ENCODE data around the gene DOCK8. TPM values are rescaled to one million over a fixed set of nuclear protein-coding genes. Genes with fewer than 3 reads are reported as not detected.

Gene DOCK8
- total and polyA plus RNA-seq, 10 of the 15 experiments (the other 5 are each of a cell fraction or from before 2014, with no cell fraction given), result 35.4 to 100 (median 44.7) TPM

GRCh38 chr9:328453-328852 is 113.8 kb downstream of the DOCK8 start:
- no peaks in the 10 kb centered on the region for H3K9me3 ChIP-seq (replicated peaks; ENCODE audit: control insufficient read depth, insufficient read depth, low read length)
- no peaks in the 10 kb centered on the region for H3K79me2 ChIP-seq (ENCODE audit: control insufficient read depth, insufficient read depth, low read length)
- no peak overlapping the region for H3K4me2 ChIP-seq (ENCODE audit: control insufficient read depth, insufficient read depth)
- ChIA-PET SMC1A (ENCODE audit: uncharacterized antibody, unreplicated experiment) (interaction anchor here (1.2 kb wide), 1 partner anchor 8 kb away, joined by 3 read pairs; no protein-coding TSS in a partner anchor), RAD21 (ENCODE audit: unreplicated experiment) (no interaction called here), CTCF (no interaction called here), POLR2A (no interaction called here)
- H4K20me1 ChIP-seq (ENCODE audit: control insufficient read depth, insufficient read depth), result no peaks in the 10 kb centered on the region
- 67% methylated on average over 3 of the region's 3 CpGs for WGBS (ENCODE audit: insufficient coverage, insufficient replicate concordance, low lambda C conversion rate, missing lambda C conversion rate)
- ATAC-seq, result no peak
- H2AFZ ChIP-seq (ENCODE audit: control insufficient read depth, low read depth, low read length), result no peak overlapping the region
- BruUV-seq (replicated peaks), result no TSS peak
- H3K9ac ChIP-seq (ENCODE audit: control insufficient read depth, insufficient read depth, low read length), result no peak overlapping the region
- intact Hi-C loops (cut with micrococcal nuclease; ENCODE audit: unreplicated experiment), result no loop called here
- no peak overlapping the region for H3K4me3 ChIP-seq
- in situ Hi-C loops (cut with MboI), result no loop called here
- H3K36me3 ChIP-seq (ENCODE audit: control insufficient read depth in 2 of 2, insufficient read depth in 2 of 2, low read length in 1 of 2), result peaks cover 6 to 40% of the 10 kb centered on the region in 2 experiments
- no peak for DNase-seq (ENCODE audit: low read depth, low spot score)
- H3K27me3 ChIP-seq (replicated peaks in 1 of 2; ENCODE audit: control insufficient read depth in 2 of 2, insufficient read depth in 2 of 2, low read length in 1 of 2), result no peaks in the 10 kb centered on the region
- H3K4me1 ChIP-seq (ENCODE audit: control insufficient read depth, insufficient read depth, low read length), result no peaks in the 10 kb centered on the region
- H3K27ac ChIP-seq (ENCODE audit: control insufficient read depth, insufficient read depth), result no peak overlapping the region
- no peak for FAIRE-seq
- no peak for TF ChIP-seq RBBP5 (conservative IDR thresholded peaks at IDR 0.05)
- TF ChIP-seq, protein P1, sequence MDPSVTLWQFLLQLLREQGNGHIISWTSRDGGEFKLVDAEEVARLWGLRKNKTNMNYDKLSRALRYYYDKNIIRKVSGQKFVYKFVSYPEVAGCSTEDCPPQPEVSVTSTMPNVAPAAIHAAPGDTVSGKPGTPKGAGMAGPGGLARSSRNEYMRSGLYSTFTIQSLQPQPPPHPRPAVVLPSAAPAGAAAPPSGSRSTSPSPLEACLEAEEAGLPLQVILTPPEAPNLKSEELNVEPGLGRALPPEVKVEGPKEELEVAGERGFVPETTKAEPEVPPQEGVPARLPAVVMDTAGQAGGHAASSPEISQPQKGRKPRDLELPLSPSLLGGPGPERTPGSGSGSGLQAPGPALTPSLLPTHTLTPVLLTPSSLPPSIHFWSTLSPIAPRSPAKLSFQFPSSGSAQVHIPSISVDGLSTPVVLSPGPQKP (IDR thresholded peaks at IDR 0.05; ENCODE audit: low read depth, low read length), result no peak
- TF ChIP-seq, protein P2, sequence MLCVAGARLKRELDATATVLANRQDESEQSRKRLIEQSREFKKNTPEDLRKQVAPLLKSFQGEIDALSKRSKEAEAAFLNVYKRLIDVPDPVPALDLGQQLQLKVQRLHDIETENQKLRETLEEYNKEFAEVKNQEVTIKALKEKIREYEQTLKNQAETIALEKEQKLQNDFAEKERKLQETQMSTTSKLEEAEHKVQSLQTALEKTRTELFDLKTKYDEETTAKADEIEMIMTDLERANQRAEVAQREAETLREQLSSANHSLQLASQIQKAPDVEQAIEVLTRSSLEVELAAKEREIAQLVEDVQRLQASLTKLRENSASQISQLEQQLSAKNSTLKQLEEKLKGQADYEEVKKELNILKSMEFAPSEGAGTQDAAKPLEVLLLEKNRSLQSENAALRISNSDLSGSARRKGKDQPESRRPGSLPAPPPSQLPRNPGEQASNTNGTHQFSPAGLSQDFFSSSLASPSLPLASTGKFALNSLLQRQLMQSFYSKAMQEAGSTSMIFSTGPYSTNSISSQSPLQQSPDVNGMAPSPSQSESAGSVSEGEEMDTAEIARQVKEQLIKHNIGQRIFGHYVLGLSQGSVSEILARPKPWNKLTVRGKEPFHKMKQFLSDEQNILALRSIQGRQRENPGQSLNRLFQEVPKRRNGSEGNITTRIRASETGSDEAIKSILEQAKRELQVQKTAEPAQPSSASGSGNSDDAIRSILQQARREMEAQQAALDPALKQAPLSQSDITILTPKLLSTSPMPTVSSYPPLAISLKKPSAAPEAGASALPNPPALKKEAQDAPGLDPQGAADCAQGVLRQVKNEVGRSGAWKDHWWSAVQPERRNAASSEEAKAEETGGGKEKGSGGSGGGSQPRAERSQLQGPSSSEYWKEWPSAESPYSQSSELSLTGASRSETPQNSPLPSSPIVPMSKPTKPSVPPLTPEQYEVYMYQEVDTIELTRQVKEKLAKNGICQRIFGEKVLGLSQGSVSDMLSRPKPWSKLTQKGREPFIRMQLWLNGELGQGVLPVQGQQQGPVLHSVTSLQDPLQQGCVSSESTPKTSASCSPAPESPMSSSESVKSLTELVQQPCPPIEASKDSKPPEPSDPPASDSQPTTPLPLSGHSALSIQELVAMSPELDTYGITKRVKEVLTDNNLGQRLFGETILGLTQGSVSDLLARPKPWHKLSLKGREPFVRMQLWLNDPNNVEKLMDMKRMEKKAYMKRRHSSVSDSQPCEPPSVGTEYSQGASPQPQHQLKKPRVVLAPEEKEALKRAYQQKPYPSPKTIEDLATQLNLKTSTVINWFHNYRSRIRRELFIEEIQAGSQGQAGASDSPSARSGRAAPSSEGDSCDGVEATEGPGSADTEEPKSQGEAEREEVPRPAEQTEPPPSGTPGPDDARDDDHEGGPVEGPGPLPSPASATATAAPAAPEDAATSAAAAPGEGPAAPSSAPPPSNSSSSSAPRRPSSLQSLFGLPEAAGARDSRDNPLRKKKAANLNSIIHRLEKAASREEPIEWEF (IDR thresholded peaks at IDR 0.05; ENCODE audit: insufficient replicate concordance, low read depth, low read length), result no peak
- TF ChIP-seq MEF2B (IDR thresholded peaks at IDR 0.05; ENCODE audit: partially characterized antibody, poor library complexity, severe bottlenecking), result no peak
- no peak for TF ChIP-seq FOXK2 (IDR thresholded peaks at IDR 0.05)
- TF ChIP-seq E2F8 (IDR thresholded peaks at IDR 0.05; ENCODE audit: low read depth, partially characterized antibody), result no peak
- no peak for TF ChIP-seq ESRRA (IDR thresholded peaks at IDR 0.05; ENCODE audit: low read length)
- no peak for TF ChIP-seq RELB (IDR thresholded peaks at IDR 0.05; ENCODE audit: low read depth)
- no peak for TF ChIP-seq SIN3A (IDR thresholded peaks at IDR 0.05; ENCODE audit: low read depth, low read length)
- no peak for TF ChIP-seq IRF5 (IDR thresholded peaks at IDR 0.05; ENCODE audit: borderline replicate concordance)
- no peak for TF ChIP-seq POLR2AphosphoS5 (IDR thresholded peaks at IDR 0.05; ENCODE audit: low read length)
- no peak for TF ChIP-seq SUZ12 (IDR thresholded peaks at IDR 0.05; ENCODE audit: unreplicated experiment)
- no peak for TF ChIP-seq DPF2 (IDR thresholded peaks at IDR 0.05)

Measured in GM12878 (cell line).